GM18519 (cell line): ENCODE measurements around the gene IFITM5.

Experiments used
- ATAC-seq: cut with Tn5 transposase; IDR thresholded peaks from one replicate; pipeline ENCODE4 v1.9.1; 2021; ENCODE audit warnings: mild to moderate bottlenecking, moderate library complexity; ENCODE audit not compliant: unreplicated experiment, low FRiP score

IFITM5 gene

DNA sequence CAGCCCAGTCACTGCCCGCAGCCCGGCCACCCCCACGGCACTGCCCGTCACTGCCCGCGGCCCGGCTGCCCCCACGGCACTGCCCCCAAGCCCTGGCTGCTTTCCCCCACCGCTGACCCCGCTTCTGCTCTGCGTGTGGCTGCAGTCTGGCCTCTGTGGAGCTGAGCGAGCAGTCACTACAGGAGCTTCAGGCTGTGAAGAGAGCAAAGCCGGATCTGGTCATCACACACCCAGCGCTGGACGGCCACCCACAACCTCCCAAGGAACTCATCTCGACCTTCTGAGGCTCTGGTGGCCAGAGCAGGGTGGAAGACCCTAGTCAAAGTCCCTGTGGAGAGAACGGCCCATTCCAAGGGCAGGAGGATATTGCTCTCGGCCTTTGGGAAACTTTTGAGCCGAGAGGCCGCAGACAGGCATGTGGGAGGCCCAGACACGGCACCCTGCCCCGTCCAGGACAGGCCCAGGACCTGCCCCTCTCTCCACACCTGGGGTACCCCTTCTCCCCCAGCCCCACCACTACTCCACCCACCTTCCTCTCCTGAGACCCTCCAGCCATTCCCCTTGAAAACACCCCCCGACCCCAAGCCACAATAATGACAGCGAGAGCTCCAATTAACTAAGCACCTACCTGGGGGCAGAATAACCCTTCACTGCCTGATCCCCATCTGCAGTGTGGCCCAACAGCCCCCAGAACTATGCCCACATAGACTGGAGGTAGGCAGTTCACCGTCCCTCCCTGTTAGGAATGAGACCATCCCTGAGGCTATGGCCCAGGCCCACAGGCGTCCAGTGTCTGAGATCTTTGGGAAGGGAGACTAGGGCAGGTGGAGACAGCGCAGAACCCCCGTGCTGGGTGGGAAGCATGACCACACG, 14.1 kb downstream of the IFITM5 start:
- no peak for ATAC-seq

DNA sequence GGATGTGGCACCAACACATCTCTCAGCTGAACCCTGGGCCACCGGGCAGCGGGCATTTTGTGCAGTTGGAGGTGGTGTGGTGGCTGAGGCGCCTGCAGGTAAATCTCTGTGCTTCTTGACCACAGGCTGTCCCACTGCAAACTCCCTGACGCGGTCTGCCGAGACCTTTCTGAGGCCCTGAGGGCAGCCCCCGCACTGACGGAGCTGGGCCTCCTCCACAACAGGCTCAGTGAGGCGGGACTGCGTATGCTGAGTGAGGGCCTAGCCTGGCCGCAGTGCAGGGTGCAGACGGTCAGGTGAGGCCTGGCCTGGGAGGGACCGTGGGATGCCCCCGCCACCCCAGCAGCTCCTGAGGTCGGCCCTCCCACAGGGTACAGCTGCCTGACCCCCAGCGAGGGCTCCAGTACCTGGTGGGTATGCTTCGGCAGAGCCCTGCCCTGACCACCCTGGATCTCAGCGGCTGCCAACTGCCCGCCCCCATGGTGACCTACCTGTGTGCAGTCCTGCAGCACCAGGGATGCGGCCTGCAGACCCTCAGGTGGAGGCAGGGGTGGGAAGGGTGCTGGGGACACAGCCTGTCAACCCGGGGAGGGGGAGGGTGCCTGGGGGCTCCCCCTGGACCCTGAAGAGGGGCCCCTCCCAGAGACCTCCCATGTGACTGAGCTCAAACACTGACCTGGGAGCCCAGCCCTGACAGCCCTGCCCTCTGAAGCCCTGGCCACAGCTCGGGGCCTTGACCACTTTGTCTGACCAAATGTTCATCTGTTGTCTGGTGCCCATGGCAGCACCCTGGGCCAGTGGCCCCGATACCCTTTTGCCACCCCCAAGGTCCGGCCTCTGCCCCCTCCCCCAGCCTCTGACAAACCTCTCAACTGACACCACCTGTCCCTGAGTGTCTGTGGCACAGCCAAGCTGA, 15.0 kb downstream of the IFITM5 start:
- no peak for ATAC-seq

DNA sequence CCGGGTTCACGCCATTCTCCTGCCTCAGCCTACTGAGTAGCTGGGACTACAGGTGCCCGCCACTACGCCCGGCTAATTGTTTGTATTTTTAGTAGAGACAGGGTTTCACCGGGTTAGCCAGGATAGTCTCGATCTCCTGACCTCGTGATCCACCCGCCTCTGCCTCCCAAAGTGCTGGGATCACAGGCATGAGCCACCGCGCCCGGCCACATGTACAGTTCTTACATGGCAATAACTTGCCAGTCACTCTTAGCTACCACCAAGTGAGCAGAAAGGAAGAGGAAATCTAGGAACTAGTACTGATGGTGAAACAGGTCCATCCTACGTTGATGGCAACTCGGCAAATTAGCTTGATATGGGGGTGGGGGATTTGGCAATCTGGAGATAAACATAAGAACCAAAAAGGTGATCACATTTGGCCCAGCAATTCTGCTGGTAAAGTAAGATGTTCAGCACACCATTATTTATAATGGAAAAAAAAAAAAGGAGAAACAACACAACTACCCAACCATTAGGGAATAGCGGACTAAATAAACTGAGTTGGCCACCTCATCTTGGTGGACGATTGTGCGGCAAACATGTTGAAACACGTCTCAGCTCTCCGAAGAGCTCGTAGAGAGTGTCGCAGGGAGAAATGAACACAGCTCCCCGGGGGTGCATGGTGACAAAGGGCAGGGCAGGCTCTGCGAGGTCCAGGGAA, 15.8 kb downstream of the IFITM5 start:
- ATAC-seq, result no peak

DNA sequence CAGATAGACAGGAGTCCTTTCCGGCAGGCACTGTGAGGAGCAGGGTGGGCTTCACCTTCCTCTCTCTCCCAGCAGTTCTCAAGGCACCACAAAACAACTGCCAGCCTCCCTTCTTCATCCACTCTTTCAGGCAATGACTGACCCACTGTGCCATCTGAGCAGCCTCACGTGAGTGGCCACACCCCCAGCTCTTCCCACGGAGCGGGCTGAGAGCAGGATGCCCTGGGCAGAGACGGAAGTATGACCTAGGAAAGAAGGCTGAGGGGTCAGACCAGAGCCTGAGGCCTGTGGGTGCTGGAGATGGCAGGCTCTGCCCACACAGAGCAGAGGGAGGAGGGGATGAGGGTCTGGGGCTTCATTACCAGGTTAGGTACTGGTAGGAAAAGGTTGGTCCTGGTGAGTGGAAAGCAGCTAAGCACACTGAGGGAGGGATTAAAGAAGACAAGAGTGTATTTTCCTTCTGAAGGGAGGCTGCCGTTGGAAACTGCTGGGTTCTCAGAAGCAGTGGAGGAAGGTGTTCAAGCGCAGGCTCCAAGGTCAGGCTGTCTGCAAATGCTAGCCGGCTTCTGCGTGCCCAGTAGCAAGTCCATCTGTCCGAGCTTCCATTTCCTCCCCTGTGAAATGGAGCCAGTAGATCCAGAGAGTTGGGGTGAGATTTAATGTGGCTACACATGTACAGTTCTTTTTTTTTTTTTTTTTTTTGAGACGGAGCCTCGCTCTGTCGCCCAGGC, 16.5 kb downstream of the IFITM5 start:
- no peak for ATAC-seq

- ATAC-seq, result no peak
Observed at GRCh38 chr11:282171-282570, 17.2 kb downstream of the IFITM5 start.

DNA sequence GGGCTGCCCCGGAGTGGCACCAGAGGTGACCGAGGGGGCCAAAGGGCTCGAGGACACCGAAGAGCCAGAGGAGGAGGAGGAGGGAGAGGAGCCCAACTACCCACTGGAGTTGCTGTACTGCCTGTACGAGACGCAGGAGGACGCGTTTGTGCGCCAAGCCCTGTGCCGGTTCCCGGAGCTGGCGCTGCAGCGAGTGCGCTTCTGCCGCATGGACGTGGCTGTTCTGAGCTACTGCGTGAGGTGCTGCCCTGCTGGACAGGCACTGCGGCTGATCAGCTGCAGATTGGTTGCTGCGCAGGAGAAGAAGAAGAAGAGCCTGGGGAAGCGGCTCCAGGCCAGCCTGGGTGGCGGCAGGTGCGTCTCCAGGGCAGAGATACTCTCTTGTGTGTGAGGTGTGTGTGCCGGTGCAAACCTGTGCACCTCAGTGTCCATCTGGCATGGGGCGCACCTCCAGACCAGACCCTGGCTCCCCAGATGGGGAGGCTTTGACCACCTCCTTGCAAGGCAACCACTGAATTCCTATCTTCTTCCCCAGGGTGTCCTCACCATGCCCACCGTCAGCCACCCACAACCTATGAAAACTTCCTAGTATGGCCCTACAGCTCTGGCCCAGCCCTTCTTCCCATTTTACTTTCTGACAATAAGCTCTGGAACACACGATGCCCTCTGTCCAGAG, 17.7 kb downstream of the IFITM5 start:
- ATAC-seq, result no peak

DNA sequence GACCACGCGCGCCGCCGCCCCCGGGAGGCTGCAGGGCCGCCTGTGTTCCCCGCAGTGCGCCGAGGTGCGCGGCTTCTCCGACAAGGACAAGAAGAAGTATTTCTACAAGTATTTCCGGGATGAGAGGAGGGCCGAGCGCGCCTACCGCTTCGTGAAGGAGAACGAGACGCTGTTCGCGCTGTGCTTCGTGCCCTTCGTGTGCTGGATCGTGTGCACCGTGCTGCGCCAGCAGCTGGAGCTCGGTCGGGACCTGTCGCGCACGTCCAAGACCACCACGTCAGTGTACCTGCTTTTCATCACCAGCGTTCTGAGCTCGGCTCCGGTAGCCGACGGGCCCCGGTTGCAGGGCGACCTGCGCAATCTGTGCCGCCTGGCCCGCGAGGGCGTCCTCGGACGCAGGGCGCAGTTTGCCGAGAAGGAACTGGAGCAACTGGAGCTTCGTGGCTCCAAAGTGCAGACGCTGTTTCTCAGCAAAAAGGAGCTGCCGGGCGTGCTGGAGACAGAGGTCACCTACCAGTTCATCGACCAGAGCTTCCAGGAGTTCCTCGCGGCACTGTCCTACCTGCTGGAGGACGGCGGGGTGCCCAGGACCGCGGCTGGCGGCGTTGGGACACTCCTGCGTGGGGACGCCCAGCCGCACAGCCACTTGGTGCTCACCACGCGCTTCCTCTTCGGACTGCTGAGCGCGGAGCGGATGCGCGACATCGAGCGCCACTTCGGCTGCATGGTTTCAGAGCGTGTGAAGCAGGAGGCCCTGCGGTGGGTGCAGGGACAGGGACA, 18.4 kb downstream of the IFITM5 start:
- no peak for ATAC-seq

GRCh38 chr11:279966-280705, 19.2 kb downstream of the IFITM5 start:
- no peak for ATAC-seq

DNA sequence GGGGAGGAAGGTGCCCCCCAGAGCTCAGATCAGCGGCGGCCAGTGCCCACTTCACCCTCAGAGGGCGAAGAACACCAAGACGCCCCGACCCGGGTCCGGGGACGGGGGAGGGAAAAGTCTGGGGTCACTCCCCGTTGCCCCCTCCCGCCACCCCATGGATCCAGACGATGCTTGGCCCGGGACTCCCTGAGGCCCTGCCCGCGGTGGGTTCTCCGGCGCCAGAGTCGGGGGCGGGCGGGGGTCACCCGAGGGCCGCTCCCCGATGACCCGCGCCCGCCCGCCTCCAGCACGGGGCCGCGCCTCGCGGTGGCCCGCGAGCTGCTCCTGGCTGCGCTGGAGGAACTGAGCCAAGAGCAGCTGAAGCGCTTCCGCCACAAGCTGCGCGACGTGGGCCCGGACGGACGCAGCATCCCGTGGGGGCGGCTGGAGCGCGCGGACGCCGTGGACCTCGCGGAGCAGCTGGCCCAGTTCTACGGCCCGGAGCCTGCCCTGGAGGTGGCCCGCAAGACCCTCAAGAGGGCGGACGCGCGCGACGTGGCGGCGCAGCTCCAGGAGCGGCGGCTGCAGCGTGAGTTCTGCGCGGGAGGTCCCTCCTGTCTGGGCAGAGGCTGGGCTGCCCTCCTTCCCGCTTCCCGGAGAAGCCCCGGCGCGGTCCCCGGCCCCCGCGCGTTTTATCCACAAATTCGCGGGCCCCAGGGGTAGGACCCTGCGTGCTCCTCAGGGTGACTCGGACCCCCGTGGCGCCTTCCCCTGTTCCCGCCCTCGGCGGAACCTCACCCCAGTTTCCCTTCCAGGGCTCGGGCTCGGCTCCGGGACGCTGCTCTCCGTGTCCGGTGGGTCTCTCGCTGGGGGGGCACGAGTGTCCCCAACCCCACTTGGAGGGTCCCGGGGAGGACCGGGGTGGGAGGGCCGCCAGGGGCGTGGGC, 20.0 kb downstream of the IFITM5 start:
- ATAC-seq, result no peak

GRCh38 chr11:278001-278951, 21.1 kb downstream of the IFITM5 start, which contains the start of gene NLRP6:
TSS of gene NLRP6 (plus strand) at chr11:278407. CDS start at chr11:278570, 163 bp downstream.
- no peak for ATAC-seq

GRCh38 chr11:276219-276618, 23.1 kb downstream of the IFITM5 start:
- ATAC-seq, result no peak

- no peak for ATAC-seq
Observed at GRCh38 chr11:272931-273198, 26.5 kb downstream of the IFITM5 start.

DNA sequence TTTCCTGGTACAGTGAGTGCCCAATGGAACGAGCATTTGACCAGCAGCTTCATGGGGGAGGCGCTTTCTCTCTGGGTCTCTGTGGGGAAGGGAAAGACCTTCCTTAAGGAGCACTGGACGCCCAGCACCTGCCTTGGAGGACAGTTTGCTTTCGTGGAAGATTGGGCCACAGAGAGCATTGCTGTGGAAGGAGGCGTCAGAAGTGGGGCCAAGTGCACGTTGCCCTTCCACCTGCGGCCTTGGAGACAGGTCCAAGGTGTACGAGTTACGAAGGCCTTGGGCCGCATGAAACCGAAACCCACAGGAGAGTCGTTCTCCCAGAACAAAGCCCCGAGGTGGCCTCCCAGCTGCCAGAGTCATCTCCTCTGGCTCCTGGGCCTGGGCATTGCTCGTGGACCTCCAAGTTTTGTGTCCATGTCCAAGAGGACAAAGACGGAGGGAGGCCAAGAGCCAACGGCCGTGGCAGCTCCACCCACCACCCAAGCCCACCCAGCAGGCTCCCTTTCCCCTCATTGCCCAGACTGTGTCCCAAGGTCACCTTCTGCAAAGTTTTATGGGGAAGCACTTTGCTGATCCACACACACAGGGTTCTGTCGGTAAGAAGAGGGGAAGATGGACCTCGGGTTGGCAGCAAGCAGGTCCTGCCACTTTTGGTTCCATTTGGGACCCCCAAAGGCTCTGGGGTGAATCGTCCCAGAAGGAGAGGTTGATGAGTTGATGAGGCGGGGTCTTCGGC, 27.0 kb downstream of the IFITM5 start:
- ATAC-seq, result no peak

DNA sequence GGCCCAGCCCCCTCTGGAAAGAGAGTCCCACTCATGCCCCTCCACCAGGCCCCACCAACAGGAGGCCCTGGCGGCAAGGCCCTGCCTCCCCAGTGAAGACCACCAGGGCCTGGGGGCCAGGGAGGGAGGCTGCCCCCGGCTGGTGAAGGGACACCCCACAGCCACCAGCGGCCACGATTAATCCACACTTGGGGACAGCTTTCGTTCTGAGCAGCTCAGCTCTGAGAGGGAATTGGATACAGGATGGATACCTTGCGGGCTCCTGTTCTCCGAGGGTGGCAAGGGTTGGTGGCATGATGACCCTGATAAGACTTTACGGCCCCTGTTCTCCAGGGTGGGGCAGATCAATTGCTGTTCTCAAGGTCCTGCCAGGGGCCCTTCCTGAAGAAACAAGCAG, 28.0 kb downstream of the IFITM5 start:
- no peak for ATAC-seq

DNA sequence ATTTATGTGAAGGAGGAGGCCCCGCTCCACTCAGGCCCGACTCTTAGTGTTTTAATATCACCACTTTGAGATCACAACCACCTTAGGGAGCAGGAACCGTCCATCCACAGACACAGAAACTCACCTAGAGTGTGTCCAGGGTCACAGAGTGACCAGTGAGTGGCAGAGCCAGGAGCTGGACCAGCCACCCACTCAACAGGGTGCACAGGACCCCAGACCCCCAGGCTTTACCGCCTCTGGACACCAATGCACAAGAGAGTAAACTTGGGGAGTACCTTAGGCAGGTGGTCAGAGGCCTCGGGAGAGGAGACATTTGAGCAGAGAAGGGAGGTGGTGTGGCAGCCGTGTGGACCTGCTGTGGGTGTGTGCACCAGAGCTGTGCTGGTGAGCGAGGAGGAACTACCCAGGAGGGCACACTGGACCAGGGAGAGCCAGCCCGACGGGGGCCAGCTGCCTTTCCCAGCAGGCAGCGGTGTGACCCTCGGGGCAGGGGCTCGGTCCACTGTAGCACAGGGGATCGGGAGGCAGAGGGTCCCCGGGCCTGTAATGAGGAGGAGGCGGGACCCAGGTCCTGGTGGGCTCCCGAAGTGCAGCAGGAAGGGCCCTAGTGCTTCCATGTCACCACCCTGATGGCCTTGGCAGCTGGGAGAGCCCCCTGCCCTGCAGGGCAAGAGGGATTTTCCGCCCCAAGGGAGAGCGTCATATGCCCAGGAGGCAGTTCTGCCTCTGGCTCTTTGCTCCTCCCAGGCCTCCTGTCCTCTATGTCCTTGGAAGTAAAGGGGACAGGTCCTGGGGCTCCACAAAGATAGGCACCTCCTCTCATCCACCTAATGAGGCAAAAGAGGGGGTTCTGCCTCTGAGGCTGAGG, 28.6 kb downstream of the IFITM5 start:
- no peak for ATAC-seq
